Fibroblast of mammary gland (primary cell): Measurements from ENCODE around the gene TMEM121B.

Source experiments
- DNase-seq: peaks from one replicate; pipeline ENCODE4 v3.0.0-alpha.2; 2010; ENCODE audit warnings: low read depth
- H3K4me3 ChIP-seq: 2 replicates; pipeline ENCODE4 v1.5.1; 2011; ENCODE audit warnings: low read depth, mild to moderate bottlenecking, low read length, moderate library complexity; ENCODE audit not compliant: control insufficient read depth
- CTCF ChIP-seq: conservative IDR thresholded peaks from 2 replicates; pipeline ENCODE4 v1.5.1; 2011; ENCODE audit warnings: low read depth, low read length, inconsistent platforms; ENCODE audit not compliant: control insufficient read depth, insufficient read depth

TMEM121B gene

DNA sequence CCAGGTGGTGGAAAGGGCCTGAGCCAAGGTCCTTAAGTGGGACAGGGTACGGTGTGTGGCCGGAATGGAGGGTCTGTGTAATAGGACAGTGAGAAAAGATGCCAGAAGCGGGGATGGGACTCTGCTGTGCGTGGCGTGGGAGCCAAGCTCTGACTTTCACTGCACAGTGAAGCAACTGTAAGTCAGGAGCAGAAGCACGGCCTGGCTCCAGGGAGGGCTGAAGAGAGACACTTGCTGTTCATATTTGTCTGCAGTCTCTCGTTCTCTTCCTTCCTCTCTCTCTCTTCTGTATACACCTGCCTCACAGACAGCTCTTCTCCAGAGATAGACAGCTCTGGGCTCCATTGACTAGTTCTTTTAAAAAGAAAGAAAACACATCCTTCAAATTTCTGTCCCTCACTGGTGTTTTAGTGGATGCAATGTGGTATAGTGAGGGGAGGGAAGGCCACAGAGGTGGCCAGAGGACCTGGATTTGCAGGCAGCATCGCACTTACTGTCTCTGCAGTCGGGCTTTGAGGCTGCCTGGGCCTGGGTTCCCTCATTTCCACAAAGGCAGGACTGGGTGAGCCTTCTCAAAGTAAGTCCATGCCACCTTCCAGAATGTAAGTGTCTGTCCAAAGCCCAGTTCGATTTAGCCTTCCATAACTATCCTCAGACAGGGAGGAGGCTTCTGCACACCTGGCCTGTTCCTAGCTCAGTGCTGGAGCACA is 34.2 kb downstream of the TMEM121B start:
- no peak for TF ChIP-seq CTCF
- no peak for DNase-seq
- H3K4me3 ChIP-seq, result no peak overlapping the region

DNA sequence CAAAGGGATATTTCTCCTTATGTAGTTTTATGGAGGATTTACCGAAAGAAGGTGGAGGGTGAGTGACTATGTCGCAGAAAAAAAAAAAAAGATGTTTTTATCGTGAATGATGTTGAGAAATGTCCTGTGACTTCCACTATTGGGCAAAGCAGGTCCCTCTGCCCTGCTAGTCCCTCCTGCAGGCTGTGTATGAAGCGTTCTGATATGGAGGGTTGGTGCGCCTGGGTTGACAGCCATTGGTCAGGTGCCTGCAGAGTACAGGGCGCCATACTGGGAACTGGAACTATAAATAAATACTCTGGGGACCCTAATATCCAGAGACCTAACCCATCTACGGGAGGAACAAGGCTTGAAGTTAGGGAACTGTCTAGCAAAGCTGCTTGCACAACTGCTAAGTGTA is 34.9 kb downstream of the TMEM121B start:
- no peak for DNase-seq
- TF ChIP-seq CTCF, result no peak
- H3K4me3 ChIP-seq, result no peak overlapping the region

DNA sequence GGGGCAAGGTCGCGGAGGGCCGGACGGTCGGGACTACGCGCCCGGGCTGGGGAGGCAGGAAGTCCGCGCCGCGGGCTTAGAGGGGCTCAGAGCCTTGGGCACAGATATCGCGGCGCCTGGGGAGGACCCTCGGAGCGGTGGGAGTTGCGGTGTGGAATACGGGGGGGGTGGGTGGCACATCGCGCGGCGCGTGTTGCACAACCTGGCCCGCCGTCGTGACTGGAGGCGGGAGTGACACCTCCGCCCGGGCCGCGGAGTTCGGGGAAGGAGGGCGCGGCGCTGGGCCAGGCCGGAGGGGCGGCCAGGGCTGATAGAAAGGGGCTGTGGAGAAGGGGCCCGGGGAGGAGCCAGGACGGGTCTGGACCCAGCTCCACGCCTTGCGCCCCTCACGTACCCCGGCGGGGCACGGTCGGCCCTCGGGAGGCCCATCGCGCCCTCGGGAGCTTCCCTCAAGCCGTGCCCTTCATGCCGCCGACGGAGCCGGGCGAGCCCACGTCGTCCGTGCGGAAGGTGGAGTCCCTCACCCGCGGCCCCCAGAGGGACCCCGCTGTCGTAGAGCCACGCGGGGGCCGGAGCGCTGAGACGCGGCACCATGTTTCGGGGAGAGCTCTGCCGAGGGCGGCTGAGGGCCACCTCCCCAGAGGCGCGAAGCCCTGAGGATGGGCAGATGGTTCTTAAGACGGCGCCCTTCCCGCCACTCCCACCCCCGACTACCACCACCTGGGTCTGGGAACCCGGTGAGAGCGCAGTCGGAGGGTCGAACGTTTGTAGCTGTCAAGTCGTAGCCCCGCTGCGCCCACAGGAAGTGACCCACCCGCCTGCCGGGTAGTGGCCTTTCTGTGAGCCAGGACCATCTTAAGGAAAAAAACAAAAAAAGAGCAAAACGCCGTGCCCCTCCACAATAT is 35.6 kb downstream of the TMEM121B start:
- peak overlapping the region; percentile 68 for H3K4me3 ChIP-seq
- TF ChIP-seq CTCF, result no peak
- no peak for DNase-seq

- TF ChIP-seq CTCF, result no peak
- peak; percentile 78 for DNase-seq
- peak within 1 kb of the TSS; percentile 68 for H3K4me3 ChIP-seq
Measured at GRCh38 chr22:17084554-17085276, 36.4 kb downstream of the TMEM121B start, which contains the start of gene IL17RA. TSS of gene IL17RA (plus strand) at chr22:17085000. CDS start at chr22:17085092, 92 bp downstream.

GRCh38 chr22:17083811-17084441 is 37.2 kb downstream of the TMEM121B start:
- no peak for TF ChIP-seq CTCF
- peak overlapping the region; percentile 68 for H3K4me3 ChIP-seq

DNA sequence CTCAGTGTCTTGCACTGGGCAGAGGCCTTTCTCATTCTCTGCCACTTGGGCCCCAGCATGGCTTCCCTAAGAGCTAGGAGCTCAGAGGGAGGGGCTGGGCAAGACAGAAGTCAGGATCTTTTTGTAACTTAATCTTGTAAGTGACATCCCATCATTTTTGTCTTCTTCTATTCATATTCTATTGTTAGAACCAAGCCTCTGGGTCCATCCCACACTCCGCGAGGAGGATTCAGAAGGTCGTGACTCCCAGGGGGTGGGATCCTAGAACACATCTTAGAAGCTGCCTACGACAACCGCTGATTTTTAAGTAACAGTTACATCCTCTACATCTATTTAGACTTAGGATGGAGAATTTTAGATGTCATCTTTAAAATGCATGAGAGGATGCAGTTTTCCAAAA is 37.9 kb downstream of the TMEM121B start:
- H3K4me3 ChIP-seq, result no peak overlapping the region
- no peak for DNase-seq
- TF ChIP-seq CTCF, result no peak

More at GRCh38 chr22:17083811-17084441, 37.2 kb downstream of the TMEM121B start:
- DNase-seq, result no peak
